Measurements from ENCODE around the gene GTF3C4. TPM values are rescaled to one million over a fixed set of nuclear protein-coding genes. Genes with fewer than 3 reads are reported as not detected.

Gene GTF3C4
- total and polyA plus RNA-seq, 2 of the 8 experiments (the other 6 are each of a cell fraction or from before 2014, with no cell fraction given): 6.8 to 39.2 TPM

- TF ChIP-seq CHD7 (IDR thresholded peaks at IDR 0.05; ENCODE audit: insufficient replicate concordance, low read length): no peak
- TF ChIP-seq BACH1 (IDR thresholded peaks at IDR 0.05; ENCODE audit: low read length): no peak
- no peak for TF ChIP-seq USF2 (IDR thresholded peaks at IDR 0.05; ENCODE audit: low read length)
- no peak for TF ChIP-seq SIN3A (conservative IDR thresholded peaks at IDR 0.05 in 1 of 2, IDR thresholded peaks at IDR 0.05 in 1 of 2; ENCODE audit: low read depth in 1 of 2, low read length in 2 of 2)
- no peak for TF ChIP-seq E2F6 (IDR thresholded peaks at IDR 0.05)
- TF ChIP-seq SUZ12 (IDR thresholded peaks at IDR 0.05; ENCODE audit: low read length): no peak
- no peak for TF ChIP-seq SIX5 (IDR thresholded peaks at IDR 0.05; ENCODE audit: low read depth, low read length)
- TF ChIP-seq KDM5A (IDR thresholded peaks at IDR 0.05; ENCODE audit: low read length): no peak
- no peak for TF ChIP-seq BCL11A (IDR thresholded peaks at IDR 0.05; ENCODE audit: low read depth in 2 of 2, low read length in 2 of 2)
Measured at GRCh38 chr9:132681561-132681960, 11.3 kb downstream of the GTF3C4 start (continued).

Data from H1 (cell line).